GM18907 (cell line): ENCODE data around the gene RNF145.
A peak's percentile ranks its signal among the peaks of the same experiment; 100 is the strongest.
"Not testable (repeated sequence)": the region's sequence is repeated elsewhere in the genome, so short reads cannot be mapped to it uniquely, and the experiment has no call there.

Experiments
- ATAC-seq: cut with Tn5 transposase; IDR thresholded peaks from one replicate; pipeline ENCODE4 v1.9.1; 2021; ENCODE audit warnings: mild to moderate bottlenecking, moderate library complexity; ENCODE audit not compliant: unreplicated experiment

RNF145 gene

DNA sequence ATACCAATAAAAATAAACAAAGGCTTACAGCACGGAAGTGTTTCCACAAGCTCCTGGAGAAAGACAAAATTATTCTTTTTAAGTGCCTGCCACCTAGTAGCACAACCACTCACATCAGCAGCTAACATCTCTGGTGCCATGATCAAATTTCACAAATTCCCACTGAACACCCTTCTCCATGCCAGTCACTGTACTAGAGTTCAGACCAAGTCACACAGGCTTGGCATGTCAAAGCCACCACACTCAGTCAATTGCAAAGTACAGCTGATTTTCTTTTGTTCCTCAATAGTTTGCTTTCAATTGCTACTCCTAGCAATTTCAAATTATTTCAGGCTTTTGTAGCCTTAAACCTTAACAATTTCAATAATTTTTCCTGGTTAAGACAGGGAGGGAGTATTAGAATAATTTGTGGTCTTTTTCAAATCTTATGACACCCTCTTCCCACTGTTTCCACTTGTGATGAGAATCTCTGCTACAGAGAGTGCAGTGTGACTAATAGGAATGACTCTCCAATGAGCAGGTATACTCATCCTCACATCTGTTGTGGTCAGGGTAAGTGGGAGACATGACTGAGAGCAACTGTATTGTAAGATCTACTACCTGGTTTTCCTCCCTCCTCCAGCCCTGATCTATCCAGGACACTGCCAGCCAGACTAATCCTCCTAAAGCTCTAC is 46.2 kb downstream of the RNF145 start:
- ATAC-seq: peak; percentile 48

- no peak for ATAC-seq
These were observed 47.8 kb downstream of the RNF145 start for GRCh38 chr5:159161361-159162214.

GRCh38 chr5:159158553-159159091 is 50.7 kb downstream of the RNF145 start:
- not testable (repeated sequence) for ATAC-seq

DNA sequence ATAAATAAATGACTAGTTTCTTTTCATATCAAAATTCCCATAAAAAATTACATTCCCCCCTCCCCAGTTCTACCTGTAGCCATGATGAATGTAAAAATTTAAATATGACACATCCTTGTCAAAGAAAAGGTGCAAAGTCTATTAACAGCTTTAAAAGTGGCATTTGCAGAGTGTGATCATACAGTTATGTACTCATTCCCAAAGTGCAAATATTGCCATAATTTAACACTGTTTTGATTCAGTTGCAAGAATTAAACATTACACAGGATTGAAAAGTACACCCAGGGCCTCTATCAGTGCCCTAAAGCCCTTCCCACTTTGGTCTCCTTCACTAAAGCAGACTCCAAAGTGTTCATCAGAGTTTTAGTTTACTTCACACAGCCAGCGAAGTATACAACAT is 51.8 kb downstream of the RNF145 start:
- no peak for ATAC-seq

GRCh38 chr5:159156426-159157238 is 52.7 kb downstream of the RNF145 start:
- peak; percentile 67 for ATAC-seq

- ATAC-seq: peak; percentile 27
These were observed 53.4 kb downstream of the RNF145 start for GRCh38 chr5:159155960-159156359.

DNA sequence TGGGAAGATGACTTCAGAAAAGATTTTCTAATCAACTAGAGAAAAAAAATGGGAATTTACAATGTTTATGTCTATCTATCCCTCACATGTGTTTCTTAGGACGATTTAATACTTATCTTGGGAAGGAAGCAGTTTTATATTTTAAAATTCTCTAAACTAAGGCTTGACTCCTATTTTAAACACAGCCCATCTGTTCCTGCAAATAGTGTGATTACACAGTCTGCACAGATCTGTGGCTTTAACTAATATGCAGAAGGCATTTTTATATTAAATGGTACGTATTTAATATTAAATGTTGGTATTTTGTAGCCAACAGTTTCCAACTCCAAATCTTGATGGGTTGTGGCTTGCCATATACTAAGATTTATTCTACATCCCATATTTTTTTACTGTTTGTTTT is 56.5 kb downstream of the RNF145 start:
- ATAC-seq: no peak

GRCh38 chr5:159149085-159149484 is 60.3 kb downstream of the RNF145 start:
- ATAC-seq: no peak

DNA sequence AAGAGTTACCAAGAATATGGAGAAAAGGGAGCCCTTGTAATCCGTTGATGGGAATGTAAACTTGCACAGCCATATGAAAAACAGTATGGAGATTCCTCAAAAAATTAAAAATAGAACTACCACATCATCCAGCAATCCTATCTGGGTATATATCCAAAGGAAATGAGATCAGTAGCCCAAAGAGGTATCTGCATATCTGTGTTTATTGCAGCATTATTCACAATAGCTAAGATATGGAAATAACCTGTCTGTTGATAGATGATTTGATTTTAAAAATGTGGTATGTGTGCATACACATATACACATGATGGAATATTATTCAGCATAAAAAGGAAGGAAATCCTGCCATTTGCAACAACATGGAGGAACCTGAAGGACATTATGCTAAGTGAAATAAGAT is 61.4 kb downstream of the RNF145 start:
- ATAC-seq: no peak

DNA sequence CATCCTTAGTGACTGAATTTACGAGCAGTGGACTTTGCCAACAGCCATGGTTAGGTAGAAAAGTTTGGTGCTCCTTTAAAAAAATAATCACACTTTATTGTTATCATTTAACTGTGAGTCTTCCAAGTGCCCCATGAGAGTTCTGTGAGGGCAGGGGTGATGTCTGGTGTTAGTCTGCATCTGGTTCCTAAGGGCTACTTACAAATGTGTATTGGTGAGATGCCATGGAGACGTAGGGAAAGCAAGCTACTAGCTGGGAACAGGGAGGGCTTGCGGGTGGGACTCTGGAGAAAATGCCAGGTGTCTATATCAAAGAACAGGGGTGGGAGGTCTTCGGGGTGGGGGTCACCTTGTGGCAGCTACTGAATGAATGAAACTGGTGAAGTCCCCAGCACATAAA is 62.5 kb downstream of the RNF145 start:
- ATAC-seq: no peak

GRCh38 chr5:159145160-159145559 is 64.2 kb downstream of the RNF145 start:
- not testable (repeated sequence) for ATAC-seq

DNA sequence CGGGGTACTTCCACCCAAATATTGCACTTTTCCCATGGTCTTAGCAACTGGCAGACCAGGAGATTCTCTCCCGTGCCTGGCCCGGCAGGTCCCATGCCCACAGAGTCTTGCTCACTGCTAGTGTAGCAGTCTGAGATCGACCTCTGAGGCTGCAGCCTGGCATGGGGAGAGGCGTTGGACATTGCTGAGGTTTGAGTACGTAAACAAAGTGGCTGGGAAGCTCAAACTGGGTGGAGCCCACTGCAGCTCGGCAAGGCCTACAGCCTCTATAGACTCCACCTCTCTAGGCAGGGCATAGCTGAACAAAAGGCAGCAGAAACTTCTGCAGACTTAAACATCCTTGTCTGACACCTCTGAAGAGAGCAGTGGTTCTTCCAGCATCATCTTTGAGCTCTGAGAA is 69.6 kb downstream of the RNF145 start:
- no peak for ATAC-seq

GRCh38 chr5:159135896-159136531 is 73.3 kb downstream of the RNF145 start:
- no peak for ATAC-seq

- ATAC-seq: peak; percentile 55
These were observed 76.2 kb downstream of the RNF145 start for GRCh38 chr5:159133041-159133741.

GRCh38 chr5:159132429-159133040 is 76.8 kb downstream of the RNF145 start:
- ATAC-seq: no peak

- ATAC-seq: no peak
These were observed 77.4 kb downstream of the RNF145 start for GRCh38 chr5:159131951-159132350.

GRCh38 chr5:159130871-159131270 is 78.5 kb downstream of the RNF145 start:
- no peak for ATAC-seq

DNA sequence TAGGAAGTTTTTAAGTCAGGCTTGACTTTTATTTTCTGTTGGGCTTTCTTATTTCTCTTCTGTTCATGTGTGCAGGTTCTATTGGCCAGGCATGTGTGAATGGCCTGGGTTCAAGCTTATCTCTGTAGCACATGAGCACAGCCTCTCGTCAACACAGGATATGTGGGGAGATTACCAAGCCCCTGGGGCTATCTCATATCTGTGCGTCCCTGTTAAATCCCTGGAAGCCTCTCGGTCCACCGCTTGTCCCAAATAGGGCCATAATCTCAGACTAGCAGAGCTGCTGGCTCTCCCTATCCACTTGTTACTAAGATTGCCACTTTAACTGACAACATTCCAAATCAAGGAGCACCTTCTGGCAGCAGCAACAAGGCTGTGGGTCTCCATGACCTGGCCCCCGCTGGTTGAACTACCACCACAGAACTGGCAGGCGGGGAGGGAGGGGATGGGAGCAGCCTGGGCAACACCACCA is 81.2 kb downstream of the RNF145 start:
- ATAC-seq: no peak

DNA sequence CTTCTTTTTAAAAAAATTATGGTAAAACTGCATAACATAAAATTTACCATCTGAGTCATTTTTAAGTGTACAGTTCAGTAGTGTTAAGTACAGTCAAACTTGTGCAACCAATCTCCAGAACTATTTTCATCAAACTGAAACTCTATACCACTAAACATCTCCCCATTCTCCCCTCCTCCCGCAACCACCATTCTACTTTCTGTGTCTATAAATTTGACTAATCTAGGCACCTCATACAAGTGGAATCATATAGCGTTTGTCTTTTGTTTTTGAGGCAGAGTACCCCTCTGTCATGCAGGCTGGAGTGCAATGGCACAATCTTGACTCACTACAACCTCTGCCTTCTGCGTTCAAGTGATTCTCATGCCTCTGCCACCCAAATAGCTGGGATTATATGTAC is 85.7 kb downstream of the RNF145 start:
- no peak for ATAC-seq

GRCh38 chr5:159123189-159123588 is 86.2 kb downstream of the RNF145 start:
- no peak for ATAC-seq
